Astrocyte (in vitro differentiated cells and primary cell): ENCODE measurements around the gene DDOST.

Source experiments
- EZH2 ChIP-seq: IDR thresholded peaks from 2 replicates; pipeline ENCODE4 v1.6.1; 2012; ENCODE audit warnings: mild to moderate bottlenecking, low read length, inconsistent platforms; ENCODE audit not compliant: insufficient read depth
- TF ChIP-seq, protein P1 (sequence below): IDR thresholded peaks from 2 replicates; pipeline ENCODE4 v1.5.1; 2011; ENCODE audit warnings: low read depth, mild to moderate bottlenecking, inconsistent platforms, low read length, moderate library complexity; ENCODE audit not compliant: insufficient read depth

DNA sequence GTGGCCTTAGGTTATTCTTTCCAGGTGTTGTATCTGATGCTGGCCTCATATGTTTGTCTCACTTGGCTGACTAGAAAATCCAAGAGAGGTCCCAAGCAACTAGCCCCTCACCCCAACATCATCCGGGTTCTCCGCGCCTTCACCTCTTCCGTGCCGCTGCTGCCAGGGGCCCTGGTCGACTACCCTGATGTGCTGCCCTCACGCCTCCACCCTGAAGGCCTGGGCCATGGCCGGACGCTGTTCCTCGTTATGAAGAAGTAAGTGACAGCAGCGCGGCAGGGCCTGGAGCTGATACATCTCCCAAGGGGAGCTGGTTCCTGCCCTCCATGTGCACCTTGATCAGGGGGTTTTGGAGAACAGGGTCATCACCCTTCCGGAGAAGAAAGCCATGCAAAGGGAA is 16.8 kb downstream of the DDOST start:
- TF ChIP-seq, protein P1, sequence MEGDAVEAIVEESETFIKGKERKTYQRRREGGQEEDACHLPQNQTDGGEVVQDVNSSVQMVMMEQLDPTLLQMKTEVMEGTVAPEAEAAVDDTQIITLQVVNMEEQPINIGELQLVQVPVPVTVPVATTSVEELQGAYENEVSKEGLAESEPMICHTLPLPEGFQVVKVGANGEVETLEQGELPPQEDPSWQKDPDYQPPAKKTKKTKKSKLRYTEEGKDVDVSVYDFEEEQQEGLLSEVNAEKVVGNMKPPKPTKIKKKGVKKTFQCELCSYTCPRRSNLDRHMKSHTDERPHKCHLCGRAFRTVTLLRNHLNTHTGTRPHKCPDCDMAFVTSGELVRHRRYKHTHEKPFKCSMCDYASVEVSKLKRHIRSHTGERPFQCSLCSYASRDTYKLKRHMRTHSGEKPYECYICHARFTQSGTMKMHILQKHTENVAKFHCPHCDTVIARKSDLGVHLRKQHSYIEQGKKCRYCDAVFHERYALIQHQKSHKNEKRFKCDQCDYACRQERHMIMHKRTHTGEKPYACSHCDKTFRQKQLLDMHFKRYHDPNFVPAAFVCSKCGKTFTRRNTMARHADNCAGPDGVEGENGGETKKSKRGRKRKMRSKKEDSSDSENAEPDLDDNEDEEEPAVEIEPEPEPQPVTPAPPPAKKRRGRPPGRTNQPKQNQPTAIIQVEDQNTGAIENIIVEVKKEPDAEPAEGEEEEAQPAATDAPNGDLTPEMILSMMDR = no peak
- TF ChIP-seq EZH2 = no peak
